GM18858 (cell line): ENCODE results near the gene TLX3.

Experiments used
- ATAC-seq: cut with Tn5 transposase; IDR thresholded peaks from one replicate; pipeline ENCODE4 v1.9.1; 2021; ENCODE audit not compliant: unreplicated experiment

TLX3 gene

DNA sequence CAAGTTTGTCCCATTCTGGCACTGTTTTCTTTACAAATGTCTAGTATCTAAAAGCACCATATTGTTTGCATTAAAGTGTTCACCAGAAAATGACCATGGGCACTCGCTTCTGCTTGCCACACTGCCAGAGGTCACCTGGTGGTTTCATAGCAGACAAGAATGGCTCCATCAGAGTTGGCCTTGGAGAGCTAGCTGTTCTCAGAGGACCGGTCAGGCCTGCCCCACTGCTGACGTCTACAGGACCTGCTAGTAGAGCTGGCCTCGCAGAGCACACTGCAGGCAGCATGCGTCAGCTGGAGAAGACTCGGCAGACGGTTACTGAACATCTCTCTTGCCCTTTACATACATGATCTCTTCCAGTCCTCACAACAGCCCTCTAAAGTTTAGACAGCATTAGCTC lies 8.7 kb upstream of the TLX3 start:
- no peak for ATAC-seq

DNA sequence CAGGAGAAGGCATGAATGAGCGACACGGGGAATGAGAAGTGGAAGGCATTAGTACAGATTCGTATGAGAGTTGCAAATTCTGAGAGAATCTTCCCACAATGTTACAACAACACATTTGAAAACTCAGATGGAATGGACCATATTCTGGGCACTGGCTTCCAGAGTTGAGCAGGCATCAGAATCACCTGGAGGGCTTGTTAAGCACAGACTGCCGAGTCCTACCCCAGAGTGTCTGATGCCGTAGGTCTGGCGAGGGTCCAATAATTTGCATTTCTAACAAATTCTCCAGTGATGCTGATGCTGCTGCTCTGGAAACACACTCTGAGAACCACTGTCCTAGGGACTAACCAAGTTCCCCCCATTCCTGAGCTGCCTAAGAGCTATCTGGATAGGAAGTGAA lies 2.9 kb upstream of the TLX3 start:
- ATAC-seq = no peak

DNA sequence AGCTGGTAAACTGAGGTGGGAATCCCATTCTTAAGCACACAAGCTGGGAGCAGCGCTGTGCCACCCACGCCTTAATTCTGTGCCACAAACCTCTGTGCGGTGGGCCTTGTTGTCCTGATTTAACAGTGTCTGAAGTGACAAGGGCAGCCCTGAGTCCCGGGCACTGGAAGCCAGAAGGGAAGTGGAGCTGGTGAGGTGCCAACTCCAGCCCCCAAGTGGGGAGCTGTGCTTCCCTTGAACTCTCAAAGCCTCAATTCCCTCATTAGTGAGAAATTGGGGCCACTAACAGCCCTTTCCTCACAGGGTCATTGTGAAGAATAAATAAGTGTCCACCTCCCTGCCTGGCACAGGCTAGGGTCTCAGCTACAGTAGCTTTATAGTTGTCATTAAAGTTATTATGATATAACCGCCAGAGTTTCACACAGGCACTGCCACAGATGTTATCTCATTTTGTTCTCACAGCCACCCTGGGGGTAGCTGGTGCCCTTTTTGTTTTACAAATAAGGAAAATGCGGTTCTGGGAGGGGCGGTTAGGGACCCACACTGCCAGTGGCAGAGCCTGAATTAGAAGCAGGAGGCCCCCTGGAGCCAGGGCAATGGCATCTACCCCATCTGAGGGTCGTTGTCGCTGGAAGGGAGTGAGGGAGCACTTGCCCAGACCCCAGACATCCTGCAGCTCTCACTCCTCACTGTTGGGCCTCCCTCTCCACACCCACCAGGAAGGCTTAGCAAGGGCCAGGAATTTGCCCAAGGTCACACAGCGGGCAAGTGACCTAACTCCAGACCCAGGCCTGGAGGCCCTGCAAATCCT lies 2.1 kb upstream of the TLX3 start:
- no peak for ATAC-seq

DNA sequence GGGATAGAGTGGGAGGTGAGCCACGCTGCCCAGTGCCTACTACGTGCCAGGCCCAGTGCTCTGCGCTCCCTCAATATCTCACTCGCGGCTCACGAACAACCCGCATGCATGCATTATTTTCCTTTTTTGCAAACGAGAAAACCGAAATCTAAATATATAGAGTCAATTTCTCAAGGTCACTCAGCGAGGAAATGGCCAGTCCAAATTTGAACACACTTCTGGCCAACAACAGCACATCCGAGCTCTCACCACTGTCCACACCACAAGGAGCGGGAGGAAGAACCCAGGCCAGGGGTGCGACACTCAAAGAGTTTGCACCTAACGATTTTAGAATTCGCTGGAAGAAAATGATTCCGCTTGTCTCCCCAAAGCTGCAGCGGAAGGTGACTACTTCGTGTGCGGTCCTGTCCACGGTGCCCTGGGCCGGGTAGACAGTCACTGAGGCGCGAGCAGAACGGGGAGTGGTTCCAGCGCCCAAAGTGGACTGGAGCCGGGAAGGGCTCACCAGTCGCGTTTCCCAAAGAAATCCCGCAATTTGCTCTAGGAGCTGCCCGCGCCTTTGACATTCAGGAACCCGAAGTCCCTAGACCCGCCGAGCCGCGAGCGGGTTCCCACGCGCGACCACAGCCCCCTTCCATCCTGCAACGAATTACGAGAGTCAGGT lies 1.1 kb upstream of the TLX3 start:
- ATAC-seq = no peak

DNA sequence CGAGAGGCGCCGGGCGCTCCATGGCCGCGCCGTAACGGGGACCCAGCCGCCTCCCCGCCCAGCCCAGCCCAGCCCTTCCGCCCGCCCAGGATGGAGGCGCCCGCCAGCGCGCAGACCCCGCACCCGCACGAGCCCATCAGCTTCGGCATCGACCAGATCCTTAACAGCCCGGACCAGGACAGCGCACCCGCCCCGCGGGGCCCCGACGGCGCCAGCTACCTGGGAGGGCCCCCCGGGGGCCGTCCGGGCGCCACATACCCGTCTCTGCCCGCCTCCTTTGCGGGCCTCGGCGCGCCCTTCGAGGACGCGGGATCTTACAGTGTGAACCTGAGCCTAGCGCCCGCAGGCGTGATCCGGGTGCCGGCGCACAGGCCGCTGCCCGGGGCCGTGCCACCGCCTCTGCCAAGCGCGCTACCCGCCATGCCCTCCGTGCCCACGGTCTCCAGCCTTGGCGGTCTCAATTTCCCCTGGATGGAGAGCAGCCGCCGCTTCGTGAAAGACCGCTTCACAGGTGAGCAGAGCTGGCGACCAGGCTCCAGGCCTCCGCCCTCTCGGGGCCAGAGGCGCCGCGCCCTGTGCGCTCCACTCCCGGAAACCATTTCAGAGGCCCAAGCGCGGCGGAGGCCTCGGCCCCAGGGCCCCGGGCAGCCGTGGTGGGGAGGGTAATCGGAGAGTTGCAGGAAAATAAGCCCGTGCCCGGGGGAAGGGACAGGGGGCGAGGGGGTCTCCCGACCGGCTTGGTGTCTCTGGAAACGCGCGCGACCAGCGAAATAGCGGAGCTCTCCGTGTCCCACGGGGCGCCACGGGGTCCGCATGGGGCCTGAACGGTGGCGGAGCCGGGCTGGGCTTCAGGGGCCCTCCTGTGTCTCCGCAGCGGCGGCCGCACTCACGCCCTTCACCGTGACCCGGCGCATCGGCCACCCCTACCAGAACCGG lies 496 bp downstream of the TLX3 start:
- ATAC-seq = no peak

DNA sequence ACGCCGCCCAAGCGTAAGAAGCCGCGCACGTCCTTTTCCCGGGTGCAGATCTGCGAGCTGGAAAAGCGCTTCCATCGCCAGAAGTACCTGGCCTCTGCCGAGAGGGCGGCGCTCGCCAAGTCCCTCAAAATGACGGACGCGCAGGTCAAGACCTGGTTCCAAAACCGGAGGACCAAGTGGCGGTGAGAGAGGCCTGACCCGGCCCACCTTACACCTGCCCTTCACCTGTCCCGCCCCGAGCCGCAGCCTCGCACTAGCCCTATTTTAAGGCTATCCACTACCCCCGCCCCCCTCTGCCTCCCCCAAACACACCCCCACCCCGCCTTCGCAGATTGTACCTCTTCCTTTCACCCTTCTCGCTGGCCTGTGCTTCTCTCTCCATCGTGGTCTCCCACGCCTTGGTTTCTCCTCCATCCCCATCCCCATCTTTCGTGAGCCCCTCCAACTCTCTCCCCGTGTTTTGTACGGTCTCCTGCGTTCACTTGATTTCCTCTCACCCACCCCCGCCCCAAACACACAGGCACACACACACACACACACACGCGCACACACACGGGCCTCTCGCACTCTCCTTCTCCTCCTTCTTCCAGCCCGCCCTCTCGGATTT lies 1.3 kb downstream of the TLX3 start:
- no peak for ATAC-seq

DNA sequence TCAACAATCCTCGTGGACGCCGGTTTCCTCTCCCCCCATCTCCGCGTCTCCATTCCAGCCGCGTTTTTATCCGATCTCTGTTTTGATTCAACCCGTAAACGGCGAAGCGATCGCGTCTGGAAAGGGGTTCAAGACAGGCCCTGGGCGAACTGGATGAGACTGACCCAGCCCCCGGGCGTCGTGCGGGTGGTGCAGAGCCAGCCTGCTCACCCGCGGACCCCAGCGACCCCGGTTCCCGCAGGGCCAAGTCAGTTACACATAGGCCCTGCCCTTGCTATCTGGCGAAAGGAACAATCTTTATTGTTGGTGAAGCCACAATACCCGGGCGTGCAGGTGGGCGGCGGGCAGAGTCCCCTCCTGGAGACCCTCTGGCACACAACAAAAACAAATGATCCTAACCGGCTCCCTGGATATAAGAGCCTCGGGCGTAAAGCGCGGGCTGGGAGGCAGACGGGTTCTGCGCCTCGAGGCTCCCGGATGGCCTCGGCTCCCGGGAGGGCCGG lies 1.8 kb downstream of the TLX3 start:
- no peak for ATAC-seq

DNA sequence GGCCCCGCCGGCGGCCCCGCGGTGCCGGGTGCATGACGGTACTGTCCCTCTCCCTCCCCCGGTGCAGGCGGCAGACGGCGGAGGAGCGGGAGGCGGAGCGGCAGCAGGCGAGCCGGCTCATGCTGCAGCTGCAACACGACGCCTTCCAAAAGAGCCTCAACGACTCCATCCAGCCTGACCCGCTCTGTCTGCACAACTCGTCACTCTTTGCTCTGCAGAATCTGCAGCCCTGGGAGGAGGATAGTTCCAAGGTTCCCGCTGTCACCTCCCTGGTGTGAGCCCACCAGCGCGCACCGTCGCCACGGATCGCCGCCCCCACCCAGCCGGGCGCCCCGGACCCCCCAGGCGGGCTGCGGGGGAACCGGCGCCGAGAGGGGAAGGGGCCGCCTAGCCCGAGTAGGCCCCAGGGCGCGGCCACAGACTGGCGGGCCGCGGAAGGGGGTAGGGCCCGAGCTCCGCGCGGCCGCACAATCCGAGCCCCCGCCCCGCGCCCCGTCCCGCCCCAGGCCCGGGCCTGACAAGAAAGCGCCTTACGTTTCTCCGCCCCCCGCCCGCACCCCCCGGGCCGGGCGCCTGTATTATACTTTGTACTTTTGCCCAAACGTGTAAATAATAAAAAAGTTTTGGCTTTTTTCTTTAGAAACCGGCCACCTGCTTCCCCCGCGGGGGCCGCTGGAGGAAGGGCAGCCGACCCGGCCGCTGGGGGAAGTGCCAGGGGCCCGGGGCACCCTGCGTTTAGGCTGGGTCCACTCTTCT lies 2.5 kb downstream of the TLX3 start:
- no peak for ATAC-seq

DNA sequence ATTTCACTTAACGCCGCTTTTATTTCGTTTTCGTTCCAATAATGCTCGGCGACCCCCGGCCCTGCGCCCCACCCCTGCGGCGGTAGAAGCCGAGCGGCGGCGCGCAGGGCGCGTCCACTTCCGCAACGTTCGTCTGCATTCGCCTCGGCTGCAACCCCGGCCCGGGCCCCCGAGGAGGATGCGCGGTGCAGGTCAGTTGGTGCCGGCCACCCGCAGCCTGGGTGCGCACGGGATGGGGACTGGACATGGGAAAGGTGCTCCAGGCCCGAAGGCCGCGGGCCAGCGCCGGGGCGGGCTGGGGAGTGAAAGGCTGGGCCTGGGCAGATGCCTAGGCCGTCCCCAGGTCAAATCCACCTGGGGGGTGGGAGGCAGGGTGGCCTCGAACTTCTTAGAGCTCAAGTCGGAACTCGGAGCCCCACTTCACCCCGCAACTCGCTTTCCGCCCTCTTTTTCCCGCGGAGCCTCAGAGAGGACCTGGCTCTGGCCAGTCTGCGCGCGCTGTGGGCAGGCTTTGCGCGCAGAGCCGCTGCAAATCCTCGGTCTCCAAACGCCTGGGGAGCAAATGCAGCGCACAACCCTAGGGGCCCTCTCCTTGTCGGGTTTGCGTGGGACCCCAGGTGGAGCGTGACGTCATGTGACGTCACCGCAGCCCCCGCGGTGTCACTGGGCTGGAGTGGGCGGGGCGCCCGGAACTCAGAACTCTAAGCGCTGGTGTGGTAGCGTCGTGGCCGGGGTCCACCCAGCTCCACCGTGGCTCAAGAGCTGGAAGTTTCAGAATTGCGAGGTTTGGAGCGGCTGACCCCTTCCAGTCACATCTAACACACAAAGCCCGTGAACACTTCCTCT lies 3.3 kb downstream of the TLX3 start:
- ATAC-seq = no peak

DNA sequence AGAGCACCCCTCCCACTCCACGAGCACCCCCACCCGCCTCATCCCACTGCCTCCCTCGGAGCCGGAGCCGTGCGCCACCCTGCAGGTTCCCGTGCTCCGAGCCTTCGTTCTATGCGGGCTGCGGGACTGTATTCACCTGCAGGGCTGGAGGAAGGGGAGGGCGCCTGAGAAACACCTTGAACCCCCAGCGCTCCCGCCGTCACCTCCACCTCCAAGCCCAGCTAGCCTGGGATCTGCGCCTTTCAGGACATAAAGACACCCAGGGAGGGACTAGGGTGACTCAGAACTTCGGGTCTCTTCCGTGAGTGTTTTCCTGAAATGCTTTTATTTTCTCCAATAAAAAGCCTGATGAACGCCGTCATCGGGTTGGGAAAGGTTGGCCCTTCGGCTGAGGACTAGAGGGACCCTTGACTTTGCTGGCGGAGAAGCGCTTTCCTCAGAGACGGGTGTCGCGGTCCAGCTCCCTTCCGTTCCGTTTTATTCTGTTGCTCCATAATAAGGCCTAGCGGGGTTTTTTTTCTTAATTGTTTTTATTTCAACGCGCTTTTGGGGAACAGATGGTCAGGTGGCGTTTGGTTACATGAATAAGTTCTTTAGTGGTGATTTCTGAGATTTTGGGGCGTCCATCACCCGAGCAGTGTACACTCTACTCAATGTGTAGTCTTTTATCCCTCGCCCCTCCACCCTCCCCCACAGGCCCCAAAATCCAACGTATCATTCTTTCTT lies 4.6 kb downstream of the TLX3 start:
- ATAC-seq = no peak

DNA sequence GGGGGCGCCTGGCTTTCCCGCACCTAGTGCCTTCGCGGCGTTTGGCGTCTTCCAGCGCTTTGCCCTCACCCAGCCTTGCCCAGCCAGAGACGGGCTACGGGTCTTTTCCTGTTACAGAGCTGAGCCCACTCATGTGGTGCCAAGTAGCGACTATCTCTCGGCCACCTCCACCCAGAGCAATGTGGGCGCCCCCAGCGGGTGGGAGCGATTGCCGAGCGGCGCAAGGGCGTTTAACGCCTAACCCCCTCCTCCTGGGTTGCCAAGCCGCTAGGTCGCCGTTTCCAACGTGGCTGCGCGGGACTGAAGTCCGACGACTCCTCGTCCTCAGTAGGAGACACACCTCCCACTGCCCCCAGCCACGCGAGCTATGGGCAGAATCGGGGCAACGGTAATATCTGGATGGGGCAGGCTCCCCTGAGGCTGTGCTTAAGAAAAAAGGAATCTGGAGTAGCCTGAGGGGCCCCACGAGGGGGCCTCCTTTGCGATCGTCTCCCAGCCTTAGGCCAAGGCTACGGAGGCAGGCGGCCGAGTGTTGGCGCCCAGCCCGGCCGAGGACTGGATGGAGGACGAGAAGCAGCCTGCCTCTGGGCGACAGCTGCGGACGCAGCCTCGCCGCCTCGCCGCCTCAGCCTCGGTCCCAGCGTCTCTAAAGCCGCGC lies 5.8 kb downstream of the TLX3 start:
- ATAC-seq = no peak

DNA sequence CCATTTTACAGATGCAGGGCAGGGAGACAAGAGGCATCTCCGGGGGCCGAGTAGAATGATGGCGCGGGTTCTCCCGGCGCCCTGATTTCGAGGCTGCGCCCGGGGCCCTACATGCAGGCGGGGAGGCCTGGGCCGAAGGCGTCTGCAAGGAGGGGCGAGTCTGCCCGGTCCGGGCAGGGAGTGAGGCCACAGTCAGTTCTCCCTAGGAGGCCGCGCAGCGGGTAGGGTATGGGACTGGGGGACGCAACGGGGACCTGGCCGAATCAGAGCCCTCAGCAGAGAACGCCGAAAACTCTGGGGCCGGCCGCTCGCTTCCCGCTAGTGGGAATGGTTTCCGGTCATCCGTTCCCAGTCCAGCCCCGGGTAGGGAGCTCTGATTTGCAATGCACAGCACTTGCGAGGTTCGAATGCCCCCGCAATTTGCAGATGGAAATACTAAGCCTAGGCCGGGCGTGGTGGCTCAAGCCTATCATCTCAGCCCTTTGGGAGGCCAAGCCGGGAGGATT lies 6.4 kb downstream of the TLX3 start:
- ATAC-seq = no peak

DNA sequence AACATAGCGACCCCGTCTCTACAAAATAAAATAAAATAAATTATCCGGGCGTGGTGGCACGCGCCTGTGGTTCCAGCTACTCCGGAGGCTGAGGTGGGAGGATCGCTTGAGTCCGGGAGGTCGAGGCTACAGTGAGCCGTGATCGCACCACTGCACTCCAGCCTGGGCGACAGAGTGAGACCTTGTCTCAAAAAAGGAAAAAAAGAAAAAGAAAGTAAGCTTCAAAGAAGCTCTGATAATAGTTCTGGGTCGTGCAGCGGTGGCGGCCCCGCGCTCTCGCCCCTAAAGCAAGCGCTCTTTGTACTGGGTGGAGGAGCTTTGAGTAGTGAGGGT lies 6.8 kb downstream of the TLX3 start:
- ATAC-seq = no peak

DNA sequence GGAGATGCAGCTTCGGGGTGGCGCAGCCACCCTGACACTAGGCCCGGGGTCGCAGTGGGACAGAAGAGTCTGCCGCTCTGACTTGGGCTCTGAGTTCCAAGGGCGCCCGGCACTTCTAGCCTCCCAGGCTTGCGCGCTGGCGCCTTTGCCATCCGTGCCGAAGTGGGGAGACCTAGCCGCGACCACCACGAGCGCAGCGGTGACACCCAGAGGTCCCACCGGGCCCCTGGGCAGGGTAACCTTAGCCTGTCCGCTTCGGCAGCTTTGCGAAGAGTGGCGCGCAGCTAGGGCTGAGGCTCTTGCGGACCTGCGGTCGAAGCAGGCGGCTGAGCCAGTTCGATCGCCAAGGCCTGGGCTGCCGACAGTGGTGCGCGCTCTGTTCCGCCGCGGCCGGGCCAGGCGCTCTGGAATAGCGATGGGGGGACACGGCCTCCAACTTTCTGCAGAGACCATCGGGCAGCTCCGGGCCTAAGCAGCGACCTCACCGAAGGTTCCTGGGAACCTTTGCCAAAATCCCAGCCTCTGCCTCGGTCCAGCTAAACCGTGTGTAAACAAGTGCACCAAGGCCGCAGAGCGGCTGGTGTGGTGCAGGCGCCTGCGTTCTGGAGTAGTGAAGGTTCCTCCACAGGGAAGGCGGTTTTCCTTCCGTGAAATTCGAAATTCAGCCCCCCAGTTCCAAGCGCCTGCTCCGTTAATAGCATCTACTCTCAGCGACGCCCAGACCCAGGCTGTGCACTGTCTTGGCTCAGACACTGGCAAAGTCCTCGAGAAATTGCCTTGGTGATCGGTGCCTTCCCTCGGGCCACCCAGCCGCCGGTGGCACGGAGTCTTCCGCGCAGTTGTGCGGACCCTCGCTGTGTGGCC lies 7.4 kb downstream of the TLX3 start:
- ATAC-seq = no peak

DNA sequence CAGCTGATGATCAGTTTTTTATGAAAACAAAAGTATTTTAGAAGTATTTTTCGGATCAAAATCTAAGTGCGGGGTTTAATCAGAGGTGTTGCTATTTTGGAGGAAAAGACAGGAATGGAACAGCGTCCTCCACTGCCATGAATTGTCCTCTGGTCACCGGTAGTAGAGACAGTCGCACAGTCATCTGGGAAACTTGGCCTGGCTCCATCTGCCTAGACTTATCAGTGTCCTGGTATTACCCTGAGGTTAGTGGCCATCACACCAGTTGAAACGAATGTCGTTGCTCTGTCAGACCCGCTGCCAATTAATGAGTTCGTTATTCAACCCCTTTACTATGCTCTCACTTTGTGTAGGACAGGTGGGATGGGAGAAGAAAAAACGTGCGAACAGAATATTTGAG lies 8.2 kb downstream of the TLX3 start:
- ATAC-seq = no peak

DNA sequence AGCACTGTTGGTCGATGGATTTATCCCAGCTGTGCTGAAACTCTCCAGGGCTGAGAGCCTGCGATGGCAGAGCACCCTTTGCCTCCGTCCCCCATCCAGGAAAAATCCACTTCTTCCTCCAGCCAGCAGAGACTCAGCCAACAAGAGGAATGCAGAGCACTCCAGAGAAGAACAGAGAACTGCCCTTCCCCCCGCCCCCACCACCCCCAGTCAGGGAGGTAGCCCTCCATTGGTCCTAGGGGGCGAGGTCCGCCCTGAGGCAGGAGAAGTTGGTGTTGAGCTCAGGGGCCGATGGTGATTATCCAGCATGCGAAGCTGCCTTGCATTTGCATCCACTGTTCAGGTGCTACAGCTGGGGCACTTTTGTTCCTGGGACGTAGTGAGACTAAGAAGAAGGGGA lies 9.0 kb downstream of the TLX3 start:
- ATAC-seq = no peak

DNA sequence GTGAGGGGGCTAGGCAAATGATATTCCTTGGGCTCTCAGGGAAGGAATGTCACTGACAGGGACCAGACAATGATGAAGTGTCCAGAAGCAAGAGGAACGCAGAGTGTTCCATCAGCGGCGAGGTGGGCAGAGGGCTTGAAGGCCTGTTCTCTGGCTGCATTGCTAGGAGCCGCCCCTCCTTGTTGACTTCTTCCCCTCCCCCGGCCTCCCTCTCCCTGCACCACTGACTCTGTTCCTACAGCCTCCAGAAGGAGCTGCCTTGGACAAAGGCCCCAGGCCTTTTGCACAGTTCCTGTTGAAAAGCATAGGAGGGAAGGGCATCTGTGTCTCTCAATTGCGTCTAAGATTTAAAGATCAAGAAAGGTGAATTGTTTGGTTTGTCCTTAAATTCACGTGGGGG lies 12.4 kb downstream of the TLX3 start:
- no peak for ATAC-seq
